GM20000 (cell line): ENCODE measurements around the gene CMIP.

Source experiments
- DNase-seq: peaks from one replicate; pipeline ENCODE4 v3.0.0; 2012; ENCODE audit warnings: low spot score
- TF ChIP-seq, protein P1 (sequence below): IDR thresholded peaks from 2 replicates; pipeline ENCODE4 v1.5.1; 2012; ENCODE audit warnings: mild to moderate bottlenecking, control low read depth; ENCODE audit errors: extremely low read depth, missing control alignments

The CMIP gene

GRCh38 chr16:81712681-81713080, 268.1 kb downstream of the CMIP start:
- no peak for DNase-seq
- TF ChIP-seq, protein P1, sequence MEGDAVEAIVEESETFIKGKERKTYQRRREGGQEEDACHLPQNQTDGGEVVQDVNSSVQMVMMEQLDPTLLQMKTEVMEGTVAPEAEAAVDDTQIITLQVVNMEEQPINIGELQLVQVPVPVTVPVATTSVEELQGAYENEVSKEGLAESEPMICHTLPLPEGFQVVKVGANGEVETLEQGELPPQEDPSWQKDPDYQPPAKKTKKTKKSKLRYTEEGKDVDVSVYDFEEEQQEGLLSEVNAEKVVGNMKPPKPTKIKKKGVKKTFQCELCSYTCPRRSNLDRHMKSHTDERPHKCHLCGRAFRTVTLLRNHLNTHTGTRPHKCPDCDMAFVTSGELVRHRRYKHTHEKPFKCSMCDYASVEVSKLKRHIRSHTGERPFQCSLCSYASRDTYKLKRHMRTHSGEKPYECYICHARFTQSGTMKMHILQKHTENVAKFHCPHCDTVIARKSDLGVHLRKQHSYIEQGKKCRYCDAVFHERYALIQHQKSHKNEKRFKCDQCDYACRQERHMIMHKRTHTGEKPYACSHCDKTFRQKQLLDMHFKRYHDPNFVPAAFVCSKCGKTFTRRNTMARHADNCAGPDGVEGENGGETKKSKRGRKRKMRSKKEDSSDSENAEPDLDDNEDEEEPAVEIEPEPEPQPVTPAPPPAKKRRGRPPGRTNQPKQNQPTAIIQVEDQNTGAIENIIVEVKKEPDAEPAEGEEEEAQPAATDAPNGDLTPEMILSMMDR: no peak

GRCh38 chr16:81713295-81713772, 268.7 kb downstream of the CMIP start:
- DNase-seq: no peak
- TF ChIP-seq, protein P1: no peak

- no peak for DNase-seq
- TF ChIP-seq, protein P1: no peak
Observed at GRCh38 chr16:81713796-81714195, 269.2 kb downstream of the CMIP start.

DNA sequence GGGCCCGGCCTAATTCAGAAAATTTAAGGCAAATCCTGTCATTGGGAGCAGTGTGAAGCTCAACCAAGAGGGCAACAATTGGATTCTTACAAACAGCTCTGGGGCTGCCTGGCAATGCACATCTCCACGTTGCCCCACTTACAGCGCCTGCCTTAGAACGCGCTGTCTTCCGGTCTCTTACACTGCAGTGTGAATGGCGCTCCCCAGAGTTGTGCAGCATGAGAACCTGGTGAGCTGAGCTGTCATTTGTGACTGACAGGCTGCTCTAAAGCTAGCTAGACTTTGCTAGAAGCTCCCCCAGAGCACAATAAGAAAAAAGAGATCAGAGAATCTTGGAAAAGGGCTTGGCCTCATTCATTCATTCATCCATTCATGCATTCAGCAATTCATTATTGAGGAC, 270.0 kb downstream of the CMIP start:
- no peak for DNase-seq
- TF ChIP-seq, protein P1: no peak

DNA sequence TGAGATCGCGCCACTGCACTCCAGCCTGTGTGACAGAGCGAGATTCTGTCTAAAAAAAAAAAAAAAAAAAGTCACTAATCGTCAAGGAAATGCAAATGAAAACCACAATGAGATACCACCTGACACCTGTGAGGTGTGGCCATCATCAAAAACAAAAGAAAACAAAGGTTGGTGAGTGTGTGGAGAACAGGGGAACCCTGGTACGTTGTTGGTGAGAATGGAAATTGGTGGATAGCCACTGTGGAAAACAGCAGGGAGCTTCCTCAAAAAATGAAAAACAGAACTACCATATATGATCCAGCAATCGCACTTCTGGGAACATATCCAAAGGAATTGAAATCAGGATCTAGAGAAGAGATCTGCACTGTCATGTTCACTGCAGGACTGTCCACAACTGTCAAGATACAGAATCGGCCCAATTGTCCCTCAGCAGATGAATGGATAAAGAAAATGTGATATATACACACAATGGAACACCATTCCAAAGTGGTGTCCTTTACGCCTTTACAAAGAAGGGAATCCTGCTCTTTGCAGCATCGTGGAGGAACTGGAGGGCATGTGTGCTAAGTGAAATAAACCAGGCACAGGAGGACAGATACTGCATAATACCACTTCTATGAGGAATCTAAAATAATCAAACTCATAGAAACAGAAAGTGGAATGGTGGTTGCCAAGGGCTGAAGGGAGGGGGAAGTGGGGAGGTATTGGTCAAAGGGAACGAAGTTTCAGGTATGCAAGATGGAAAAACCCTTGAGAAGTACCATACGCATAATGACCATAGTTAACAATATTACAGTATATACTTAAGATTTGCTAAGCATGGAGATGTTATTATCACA, 271.0 kb downstream of the CMIP start:
- DNase-seq: peak; percentile 49
- TF ChIP-seq, protein P1: no peak

GRCh38 chr16:81716478-81717225, 272.0 kb downstream of the CMIP start:
- DNase-seq: peak; percentile 67
- TF ChIP-seq, protein P1: no peak

DNA sequence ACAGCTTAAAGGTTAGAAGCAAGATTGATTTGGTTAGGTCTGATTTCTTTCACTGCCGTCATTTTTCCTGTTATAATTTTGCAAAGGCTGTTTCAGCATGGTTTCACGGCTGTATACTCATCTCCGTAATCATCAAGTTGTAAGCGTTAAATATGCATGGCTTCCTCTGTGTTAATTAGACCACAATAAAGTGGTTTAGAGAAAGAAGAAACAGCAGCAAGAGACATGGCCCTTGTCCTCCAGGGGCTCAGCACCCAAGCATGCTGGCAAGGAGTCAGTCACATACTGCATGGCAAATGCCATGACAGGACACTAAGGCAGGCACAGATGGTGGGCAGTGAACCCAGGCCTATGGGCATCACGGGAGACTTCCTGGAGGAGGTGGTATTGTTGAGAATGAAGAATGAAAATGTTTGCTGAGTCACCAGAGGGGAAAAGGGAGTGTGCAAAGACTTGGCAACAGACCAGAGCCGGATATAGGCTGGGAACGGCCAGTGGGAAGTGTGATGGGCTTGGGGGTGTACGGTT, 273.1 kb downstream of the CMIP start:
- TF ChIP-seq, protein P1: no peak
- DNase-seq: no peak
